Right forelimb (tissue), 1 donor: Measurements from ENCODE around the gene UBAC1.
"Not testable (repeated sequence)": the region's sequence is repeated elsewhere in the genome, so short reads cannot be mapped to it uniquely, and the experiment has no call there.

Experiments used
- DNase-seq: peaks from one replicate; pipeline ENCODE4 v3.0.0-alpha.2; 2018

Gene UBAC1

DNA sequence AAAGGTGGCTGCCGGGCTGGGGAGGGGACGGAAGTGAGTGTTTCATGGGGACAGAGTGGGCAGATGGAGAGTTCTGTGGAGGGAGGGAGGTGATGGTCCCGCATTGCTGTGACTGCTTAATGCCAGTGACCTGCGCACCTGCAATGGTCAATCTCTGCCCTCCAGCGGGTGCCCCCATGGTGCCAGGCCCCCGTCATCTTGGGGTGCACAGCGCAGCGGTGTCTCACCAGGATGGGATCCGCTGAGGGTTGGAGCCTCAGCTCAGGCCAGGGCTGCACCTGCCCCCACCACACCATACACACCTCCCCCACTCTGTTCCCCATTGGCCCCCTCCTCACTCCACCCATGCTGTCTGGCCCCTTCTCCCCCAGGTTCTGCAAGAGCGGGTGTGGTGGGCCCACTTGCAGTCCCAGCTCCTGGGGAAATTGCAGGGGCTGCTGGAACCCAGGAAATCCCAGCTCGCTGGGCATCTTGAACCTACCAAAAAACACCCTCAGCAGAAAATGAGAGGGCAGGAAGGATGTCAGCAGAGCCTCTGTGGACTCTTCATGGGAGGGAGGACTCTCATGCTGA, 41.8 kb downstream of the UBAC1 start:
- DNase-seq, result no peak

DNA sequence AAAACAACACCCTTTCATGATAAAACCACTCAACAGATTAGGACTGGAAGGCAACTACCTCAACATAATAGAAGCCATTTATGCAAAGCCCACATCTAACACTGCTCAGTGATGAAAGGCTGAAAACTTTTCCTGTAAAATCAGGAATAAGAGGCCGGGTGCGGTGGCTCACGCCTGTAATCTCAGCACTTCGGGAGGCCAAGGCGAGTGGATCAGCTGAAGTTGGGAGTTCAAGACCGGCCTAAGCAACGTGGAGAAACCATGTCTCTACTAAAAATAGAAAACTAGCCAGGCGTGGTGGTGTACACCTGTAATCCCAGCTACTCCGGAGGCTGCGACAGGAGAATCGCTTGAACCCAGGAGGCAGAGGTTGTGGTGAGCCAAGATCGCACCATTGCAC, 44.9 kb downstream of the UBAC1 start:
- DNase-seq, result not testable (repeated sequence)

DNA sequence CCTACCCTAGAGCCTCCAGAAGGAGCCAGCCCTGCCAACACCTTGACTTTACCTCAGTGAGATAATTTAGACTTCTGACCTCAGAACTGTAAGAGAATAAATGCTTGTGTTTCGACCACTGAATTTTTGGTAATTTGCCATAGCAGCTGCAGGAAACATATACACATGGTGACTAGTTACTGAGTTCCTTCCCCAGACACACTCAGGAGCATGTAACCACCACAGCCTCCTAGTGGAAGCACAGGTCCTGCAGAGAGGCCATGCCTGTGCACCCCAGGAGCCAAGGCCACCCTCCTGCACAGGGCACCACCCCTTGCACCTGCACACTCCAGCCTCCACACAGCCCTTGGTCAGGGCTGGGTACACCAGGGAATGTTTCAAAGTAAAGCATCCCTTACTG, 46.3 kb downstream of the UBAC1 start:
- DNase-seq, result no peak

DNA sequence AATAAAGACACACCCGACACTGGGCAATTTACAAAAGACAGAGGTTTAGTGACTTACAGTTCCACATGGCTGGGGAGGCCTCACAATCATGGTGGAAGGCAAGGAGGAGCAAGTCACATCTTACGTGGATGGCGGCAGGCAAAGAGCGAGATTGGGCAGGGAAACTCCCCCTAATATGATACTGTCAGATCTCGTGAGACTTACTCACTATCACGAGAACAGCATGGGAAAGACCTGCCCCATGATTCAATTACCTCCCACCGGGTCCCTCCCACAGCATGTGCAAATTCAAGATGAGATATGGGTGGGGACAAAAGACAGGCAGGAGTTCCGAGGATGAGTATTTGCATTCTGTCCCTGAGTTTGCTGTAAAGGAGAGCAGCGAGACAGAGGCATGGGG, 49.9 kb downstream of the UBAC1 start:
- not testable (repeated sequence) for DNase-seq

DNA sequence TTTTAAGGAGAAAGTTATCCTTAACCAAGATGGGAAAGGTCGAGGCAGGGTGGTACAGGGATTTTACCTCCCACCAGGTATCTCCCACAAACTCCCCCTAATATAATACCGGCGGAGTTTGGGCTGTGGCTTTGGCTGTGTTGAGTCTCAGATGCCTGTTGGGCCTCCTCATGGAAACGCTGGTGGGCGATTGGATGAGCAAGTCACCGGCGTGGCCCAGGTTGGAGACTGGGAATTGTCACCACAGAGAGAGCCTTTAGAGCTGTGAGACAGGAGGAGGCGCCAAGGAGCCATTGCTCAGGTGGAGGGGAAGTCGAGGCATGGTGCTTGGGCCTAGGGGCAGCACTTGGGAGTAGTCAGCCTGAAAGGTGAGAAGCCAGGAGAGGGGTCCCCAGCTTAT, 50.4 kb downstream of the UBAC1 start:
- DNase-seq, result no peak

DNA sequence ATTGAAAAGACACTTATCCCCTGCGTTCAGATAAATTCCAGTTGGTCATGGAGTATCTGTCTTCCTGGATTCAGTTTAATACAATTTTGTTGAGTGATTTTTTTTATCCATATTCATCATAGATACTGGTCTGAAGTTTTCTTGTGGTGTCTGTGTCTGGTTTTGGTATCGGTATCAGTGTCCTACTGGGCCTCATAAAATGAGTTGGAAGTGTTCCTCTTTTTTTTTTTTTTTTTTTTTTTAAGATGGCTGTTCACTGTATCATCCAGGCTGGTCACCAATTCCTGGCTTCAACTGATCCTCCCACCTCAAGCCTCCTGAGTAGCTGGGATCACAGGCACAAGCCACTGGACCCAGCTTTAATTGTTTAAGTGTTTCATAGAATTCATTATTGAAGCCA, 51.0 kb downstream of the UBAC1 start:
- no peak for DNase-seq

DNA sequence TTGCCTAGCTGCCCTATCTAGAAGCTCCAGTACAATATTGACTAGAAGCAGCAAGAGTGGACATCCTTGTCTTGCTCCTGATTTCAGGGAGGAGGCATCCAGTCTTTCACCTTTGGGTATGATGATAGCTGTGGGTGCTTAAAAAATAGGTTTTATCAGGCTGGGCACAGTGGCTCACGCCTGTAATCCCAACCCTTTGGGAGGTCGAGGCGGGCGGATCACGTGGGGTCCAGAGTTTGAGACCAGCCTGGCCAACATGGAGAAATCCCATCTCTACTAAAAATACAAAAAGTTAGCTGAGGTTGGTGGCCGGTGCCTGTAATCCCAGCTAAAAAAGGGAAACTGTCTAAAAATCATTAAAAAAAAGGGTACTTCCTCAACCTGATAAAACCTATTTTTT, 51.8 kb downstream of the UBAC1 start:
- DNase-seq, result no peak

DNA sequence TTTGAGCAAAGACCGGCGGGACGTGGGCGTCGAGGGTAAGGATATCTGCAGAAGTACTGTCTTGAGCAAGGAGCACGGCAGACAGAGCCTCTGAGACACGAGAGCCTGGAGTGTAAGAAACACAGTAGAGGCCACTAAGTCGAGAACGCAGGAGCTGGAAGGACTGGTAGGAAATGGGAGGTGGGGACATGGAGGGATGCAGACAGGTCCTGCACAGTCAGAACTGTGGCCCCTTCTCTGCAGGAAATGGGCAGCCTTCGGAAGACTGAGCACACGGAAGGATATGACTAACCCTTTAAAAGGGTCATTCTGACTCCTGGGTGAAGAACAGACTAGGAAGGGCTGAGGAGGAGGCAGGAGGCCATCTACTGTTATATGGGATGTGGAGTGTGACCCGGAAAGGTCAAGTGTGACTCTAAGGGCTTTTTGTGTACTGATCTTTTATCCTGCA, 52.4 kb downstream of the UBAC1 start:
- no peak for DNase-seq

DNA sequence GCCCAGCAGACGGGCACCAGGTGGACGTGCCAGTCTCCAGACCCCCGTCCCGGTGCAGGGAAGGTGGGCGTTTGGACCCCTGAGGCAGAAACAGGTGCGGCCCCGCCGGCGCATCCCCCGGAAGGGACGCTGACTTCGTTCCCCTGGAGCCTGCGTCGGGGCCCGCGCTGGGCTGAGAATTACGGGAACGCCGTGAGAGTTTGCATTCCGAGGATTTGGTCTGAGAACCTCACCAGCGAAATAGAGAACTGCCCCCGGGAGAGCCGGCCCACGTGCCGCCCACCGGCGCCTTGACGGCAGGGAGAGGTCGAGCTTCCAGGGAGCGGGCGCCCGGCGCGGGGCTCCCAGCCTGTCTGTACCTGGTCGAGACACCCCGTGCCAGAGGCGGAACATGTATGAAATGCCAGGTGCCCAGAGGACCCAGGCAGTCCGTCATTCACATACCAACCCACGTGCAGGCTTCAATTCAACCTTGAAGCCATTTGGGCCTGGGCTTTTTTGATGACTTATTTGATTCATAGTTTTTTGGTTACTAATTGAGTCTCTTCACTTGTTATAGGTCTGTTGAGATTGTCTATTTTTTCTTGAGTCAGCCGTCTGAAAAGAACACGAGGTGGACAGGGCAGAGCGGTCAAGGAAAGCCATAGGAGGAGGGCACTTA, 53.0 kb downstream of the UBAC1 start:
- no peak for DNase-seq

DNA sequence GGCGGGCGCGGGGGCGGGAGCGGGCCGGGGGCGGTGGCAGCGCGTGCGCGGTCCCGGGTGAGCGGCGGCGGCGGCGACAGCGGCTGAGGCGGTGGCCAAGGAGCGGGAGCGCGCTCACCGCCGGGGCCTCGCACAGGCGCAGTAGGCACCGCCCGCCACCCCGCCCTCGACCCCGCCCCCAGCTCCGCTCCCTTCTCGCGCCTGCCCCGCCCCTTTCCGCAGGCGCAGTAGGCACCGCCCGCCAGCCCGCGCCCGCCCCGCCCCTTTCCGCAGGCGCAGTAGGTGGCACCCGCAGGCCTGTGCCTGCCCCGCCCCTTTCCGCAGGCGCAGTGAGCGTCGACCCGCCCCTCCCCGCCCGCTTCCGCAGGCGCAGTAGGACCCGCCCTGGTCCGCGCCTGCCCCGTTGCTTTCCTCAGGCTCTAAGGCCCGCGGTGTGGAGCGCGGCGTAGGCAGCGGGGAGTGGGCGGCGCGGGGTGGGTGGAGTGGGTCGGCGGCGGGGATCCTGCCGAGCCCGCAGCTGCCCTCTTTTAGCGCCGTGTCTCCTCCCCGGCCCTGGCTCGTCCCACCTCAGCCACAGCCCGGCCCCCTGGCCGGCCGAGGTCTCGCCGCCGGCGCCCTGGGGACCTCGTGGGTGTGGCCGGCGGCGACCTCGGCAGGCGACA, 53.6 kb downstream of the UBAC1 start, which contains the start of gene CAMSAP1:
Gene CAMSAP1, minus strand, starts transcription at position 116 of the 662 bp plus-strand sequence. CDS start 387 bp downstream, outside the sequence.
- DNase-seq, result peak; percentile 99

DNA sequence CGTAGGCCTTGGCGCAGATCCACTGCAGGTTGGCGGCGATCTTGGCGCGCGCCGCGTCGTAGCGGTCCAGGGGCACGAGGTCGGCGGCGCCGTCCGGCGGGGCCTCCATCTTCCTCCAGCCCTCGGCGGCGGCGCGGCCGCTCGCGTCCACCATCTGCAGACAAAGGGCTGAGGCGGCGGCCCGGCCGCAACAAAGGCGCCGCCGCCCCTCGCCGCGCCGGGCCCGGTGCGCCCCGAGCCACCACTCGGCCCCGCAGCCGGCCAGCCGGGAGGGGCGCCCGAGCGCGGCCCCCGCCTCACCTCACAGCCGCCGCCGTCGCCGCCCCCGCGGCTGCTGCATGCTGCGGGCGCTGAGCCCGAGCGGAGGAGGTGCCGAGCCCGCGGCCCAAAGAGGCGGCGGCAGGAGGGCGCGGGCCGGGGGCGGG, 54.2 kb downstream of the UBAC1 start:
- DNase-seq, result peak; percentile 60

DNA sequence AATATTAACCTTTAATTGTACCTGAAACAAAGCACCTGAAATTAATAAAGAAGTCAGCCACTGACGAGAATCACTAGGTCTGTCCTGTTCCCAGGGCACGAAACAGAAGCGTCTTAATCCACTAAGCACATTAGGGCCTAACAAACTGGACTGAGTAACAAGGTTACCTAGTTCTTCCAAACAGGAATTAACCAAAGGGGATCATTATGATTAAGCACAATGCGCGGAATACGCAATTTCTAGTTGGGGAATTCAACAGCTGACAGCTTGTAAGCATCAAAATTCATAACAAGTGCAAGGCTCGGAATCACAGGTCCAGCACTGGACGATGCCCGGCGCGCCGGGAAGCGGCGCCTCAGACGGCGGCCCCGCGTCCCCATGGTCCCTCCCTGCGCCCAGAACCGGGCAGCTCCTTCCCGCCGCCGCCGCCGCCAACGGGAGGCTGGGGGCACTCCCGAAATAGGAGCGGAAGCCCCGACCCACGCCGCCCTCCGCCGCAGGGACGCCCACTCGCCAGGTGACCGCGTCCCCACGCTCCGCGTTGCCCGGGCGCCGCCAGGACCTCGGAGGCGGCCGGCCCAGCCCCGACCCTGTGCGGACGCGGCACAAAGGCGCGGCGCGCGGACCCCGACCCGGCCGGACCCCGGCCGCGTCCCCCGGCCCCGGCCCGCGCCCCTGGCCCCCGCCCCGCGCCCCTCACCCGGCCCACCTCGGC, 54.7 kb downstream of the UBAC1 start:
- no peak for DNase-seq

DNA sequence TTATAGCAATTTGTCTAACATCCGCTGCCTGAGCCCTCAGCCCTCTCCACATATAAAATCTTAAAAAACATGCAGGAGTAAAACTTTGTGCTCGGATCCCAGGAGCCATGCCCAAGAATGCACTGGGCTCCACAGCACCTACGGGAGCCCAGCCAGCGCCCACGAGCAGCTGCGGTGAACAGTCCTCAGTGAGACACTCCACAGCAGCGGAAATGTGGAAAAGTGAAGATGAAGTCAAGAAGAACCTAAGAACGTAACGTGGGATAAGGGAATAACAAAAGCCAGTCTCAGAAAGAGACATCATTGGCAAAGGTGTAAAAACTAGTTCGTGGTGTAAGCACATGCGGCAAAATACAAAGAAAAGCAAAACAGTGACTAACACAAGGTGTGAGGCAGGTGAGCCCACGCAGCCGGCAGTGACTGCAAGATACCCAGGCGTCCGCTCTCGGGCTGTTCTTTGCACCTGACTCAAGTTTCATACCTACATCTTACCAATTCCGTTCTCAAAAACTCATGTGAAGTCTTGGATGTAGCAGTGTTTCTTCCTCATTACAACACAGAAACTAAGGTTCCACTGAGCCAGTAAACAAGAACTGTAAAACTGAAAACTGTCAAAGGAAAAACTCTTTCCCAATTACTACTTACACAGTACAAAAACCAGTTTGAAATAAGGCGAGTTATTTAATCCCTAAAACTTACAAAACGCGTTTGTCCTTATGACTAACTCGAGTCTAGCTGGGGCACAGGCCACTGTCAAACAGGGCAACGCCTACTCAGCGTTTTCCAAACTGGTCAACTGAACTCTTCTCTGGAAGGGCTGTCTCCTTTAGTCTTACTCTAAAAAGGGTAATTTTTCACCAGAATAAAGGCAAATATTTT, 55.6 kb downstream of the UBAC1 start:
- DNase-seq, result no peak

DNA sequence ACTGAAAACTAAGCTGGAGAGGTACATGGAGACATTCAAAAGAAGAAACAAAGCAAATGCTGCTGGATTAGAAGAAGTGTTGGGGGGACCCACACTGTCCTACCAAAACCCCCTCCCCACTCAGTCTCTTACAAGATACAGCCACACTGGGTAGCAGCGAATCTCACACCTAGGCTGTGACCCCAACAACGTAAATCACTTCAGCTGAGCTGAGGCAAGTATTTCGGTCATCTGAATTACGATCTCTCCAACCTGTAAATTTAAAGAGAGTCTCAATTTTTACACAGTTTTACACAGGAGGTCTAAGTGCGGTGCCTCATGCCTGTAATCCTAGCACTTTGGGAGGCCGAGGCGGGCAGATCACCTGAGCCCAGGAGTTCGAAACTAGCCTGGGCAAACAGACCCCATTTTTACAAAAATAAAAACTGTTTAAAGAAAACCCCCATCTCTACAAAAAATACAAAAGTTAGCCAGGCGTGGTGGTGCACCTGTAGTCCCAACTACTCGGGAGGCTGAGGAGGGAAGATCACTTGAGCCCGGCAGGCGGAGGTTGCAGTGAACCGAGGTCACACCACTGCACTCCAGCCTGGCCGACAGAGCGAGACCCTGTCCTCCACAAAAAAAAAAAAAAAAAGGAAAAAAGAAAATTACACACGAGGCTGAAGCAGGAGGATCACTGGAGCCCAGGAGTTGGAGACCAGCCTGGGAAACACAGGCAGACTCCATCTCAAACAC, 57.2 kb downstream of the UBAC1 start:
- DNase-seq, result no peak

DNA sequence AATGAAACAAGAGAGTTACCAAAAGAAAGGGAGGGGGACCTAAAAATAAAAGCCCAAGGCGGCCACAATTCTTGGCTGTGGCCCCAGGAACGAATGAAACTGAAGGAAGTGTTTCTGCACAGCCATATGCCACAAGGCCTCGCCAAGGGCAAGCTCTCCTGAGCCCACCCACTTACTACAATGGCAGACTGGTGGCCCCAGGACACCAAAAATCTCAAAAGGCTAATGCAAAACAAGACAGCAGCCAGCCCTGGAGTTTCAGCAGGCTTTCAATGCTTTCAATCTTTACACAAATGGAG, 57.9 kb downstream of the UBAC1 start:
- DNase-seq, result no peak

DNA sequence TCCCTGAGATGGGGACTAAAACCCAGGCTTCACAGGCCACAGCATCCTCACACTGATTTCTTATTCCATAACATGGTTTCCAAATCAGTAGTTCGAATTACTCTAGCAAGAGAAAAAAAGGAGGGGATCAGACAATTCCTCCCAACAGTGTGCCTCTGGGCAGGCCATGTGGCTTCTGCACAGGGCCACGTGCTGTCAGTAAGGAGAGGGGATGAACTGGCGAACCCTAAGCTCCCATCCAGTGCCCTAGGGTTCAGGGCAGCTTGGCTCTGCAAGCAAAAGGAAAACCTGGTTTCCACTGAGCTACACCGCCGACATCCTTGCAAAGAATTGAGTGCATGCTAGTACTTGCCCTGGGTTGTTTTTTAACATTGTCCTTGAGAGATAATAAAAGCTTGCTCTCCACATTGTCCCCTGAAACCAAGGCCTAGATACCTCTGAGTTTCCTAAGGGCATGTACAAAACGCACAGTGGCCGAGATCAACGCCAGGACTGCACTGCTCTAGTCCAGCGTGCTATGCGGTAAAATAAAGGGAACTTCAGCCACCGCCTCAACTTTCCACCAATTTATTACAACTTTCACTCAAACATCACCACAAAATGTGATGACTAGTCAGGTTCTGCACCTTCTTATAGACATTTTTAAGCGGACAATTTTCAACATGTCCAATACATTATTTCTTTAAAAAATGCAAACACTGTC, 58.4 kb downstream of the UBAC1 start:
- no peak for DNase-seq

DNA sequence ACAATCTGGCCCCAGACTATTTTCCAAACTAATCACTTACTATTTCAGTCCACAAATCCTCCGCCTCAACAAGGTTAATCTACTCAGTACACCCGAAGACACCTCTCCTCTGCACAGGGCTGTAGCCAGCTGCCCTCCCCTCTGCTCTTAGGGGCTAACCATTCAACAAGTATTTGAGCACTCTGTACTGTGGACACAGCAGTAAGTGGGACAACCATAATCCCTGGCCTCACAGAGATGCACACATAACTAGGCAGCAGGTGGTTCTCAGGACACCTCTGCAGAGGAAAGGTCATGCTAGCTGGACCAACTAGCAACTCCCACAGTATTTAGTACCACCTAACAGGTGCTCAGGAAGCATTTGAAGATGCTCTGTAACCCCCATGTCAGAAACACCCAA, 59.3 kb downstream of the UBAC1 start:
- DNase-seq, result no peak

DNA sequence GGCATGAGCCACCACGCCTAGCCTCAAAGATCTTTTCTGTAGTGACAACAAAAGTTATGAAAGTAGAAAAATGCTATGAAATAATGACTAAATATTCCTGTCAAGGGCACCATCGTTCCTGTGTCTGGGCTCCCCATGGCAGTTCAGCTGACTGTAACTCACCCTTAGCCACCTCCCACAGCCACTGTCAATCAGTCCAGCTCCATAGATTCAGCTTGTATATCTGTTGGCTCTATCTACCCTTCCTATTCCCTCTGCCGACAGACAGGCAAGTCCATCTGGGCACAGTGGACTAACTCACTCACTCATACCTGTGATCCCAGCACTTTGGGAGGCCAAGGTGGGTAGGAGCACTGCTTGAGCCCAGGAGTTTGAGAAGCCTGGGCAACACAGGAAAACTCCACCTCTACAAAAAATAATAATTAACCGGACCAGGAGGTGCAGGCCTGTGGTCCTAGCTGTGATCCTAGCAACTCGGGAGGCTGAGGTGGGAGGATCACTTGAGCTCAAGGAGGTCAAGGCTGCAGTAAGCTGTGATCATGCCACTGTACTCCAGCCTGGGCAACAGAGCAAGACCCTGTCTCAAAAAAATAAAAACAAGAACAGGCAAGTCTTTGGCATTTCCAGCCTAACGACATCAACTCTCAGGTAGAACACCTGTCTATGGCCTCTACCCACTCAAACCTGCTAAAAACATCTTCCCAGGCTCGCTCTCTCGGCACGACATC, 60.0 kb downstream of the UBAC1 start:
- no peak for DNase-seq

DNA sequence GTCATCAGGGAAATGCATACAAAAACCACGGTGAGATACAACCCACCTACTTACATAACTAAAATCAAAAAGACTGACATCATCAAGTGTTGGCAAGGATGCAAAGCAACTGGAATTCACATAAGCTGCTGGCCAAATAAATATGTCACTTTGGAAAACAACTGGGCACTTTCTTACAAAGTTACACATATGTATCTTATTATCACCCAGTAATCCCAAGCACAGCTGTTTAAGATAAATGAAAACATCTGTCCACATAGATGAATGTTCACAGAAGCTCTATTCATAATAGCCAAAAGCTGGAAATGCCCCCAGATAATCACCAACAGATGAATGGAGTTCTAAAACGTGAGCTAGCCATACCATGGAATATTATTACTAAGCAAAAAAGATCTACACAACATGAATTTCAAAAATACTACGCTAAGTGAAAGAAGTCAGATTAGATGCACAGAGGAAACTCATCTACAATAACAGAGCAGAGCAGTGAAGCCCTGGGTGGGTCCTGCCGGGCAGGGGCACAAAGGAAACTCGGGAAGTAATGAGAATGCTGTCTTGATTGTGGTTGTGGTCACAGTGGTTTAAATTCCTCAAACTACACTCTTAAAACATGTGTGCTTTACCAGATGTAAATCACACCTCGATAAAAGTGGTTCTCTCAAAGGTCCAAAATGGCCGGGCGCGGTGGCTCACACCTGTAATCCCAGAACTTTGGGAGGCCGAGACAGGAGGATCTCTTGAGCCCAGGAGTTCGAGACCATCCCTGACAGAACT, 62.4 kb downstream of the UBAC1 start:
- DNase-seq, result no peak

DNA sequence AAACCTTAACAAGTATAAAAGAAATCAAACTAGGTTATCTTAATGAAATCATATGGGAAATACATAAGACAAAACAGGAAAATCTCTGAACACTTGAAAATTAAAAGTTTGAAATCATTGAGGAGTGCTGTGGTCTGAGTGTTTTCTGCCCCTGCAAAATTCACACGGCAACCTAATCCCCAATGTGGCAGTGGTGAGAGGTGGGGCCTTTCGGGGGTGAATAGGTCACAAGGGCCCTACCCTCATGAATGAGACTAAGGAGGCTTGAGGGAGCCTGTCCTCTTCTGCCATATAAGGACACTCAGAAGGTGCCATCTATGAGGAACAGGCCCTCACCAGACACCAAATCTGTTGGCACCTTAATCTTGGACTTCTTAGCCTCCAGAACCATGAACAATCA, 64.5 kb downstream of the UBAC1 start:
- no peak for DNase-seq
